PC-3 (cell line): ENCODE results near the gene KCNQ1OT1.

Experiments
- CTCF ChIP-seq: fragments of 300-600 bp; sonication (generic); conservative IDR thresholded peaks from 2 replicates; pipeline ENCODE4 v1.5.1; 2017; ENCODE audit warnings: antibody characterized with exemption, low read depth, mild to moderate bottlenecking, low read length
- EZH2 ChIP-seq: fragments of 300-600 bp; sonication (generic); IDR thresholded peaks from one replicate; pipeline ENCODE4 v1.6.1; 2017; ENCODE audit warnings: antibody characterized with exemption, mild to moderate bottlenecking, low read length; ENCODE audit not compliant: unreplicated experiment
- EZH2phosphoT487 ChIP-seq: fragments of 300-600 bp; sonication (generic); IDR thresholded peaks from 2 replicates; pipeline ENCODE4 v1.6.1; 2018; ENCODE audit warnings: mild to moderate bottlenecking, antibody characterized with exemption, low read length, borderline replicate concordance

- no peak for TF ChIP-seq EZH2phosphoT487
- no peak for TF ChIP-seq EZH2
- no peak for TF ChIP-seq CTCF
Measured at GRCh38 chr11:2696455-2696854, 3.3 kb downstream of the KCNQ1OT1 start.
